NT2/D1 (cell line): ENCODE results near the gene TMEM100.

Experiments
- DNase-seq: peaks from one replicate; pipeline ENCODE4 v3.0.0-alpha.2; 2011; ENCODE audit warnings: low read depth, low spot score
- H3K27me3 ChIP-seq: 2 replicates; pipeline ENCODE4 v1.6.0; 2011; ENCODE audit warnings: mild to moderate bottlenecking; ENCODE audit not compliant: insufficient read length, insufficient read depth
- H3K36me3 ChIP-seq: 2 replicates; pipeline ENCODE4 v1.6.1; 2011; ENCODE audit warnings: mild to moderate bottlenecking, low read length, mixed read lengths; ENCODE audit not compliant: insufficient read depth, insufficient read length
- H3K4me1 ChIP-seq: 2 replicates; pipeline ENCODE4 v1.5.1; 2011; ENCODE audit not compliant: insufficient read depth, insufficient read length
- H3K4me3 ChIP-seq: 2 replicates; pipeline ENCODE4 v1.5.1; 2011; ENCODE audit warnings: low read depth; ENCODE audit not compliant: insufficient read length
- H3K9ac ChIP-seq: 2 replicates; pipeline ENCODE4 v1.6.0; 2011; ENCODE audit warnings: low read depth; ENCODE audit not compliant: insufficient read length
- H3K9me3 ChIP-seq: 2 replicates; pipeline ENCODE4 v1.5.1; 2011; ENCODE audit warnings: mild to moderate bottlenecking, low read length; ENCODE audit not compliant: insufficient read depth
- SUZ12 ChIP-seq: IDR thresholded peaks from 2 replicates; pipeline ENCODE4 v1.6.1; 2011; ENCODE audit not compliant: insufficient read length, insufficient read depth; ENCODE audit errors: extremely low read depth
- YY1 ChIP-seq: IDR thresholded peaks from 2 replicates; pipeline ENCODE4 v1.6.1; 2011; ENCODE audit not compliant: insufficient read length, insufficient read depth
- ZNF274 ChIP-seq: IDR thresholded peaks from 2 replicates; pipeline ENCODE4 v1.6.1; 2011; ENCODE audit warnings: mild to moderate bottlenecking, low read depth, low read length

The TMEM100 gene

GRCh38 chr17:55710410-55710809 lies 12.3 kb downstream of the TMEM100 start:
- H3K36me3 ChIP-seq, result no peaks in the 10 kb centered on the region
- H3K9ac ChIP-seq, result no peak overlapping the region
- no peaks in the 10 kb centered on the region for H3K9me3 ChIP-seq
- H3K4me1 ChIP-seq, result peaks cover 2% of the 10 kb centered on the region
- DNase-seq, result no peak
- TF ChIP-seq YY1, result no peak
- TF ChIP-seq SUZ12, result no peak
- TF ChIP-seq ZNF274, result no peak
- H3K27me3 ChIP-seq, result no peaks in the 10 kb centered on the region
- H3K4me3 ChIP-seq, result no peak overlapping the region

GRCh38 chr17:55709984-55710383 lies 12.7 kb downstream of the TMEM100 start:
- H3K9ac ChIP-seq, result no peak overlapping the region
- H3K4me1 ChIP-seq, result peaks cover 2% of the 10 kb centered on the region
- no peak overlapping the region for H3K4me3 ChIP-seq
- H3K36me3 ChIP-seq, result no peaks in the 10 kb centered on the region
- TF ChIP-seq ZNF274, result no peak
- no peak for TF ChIP-seq YY1
- TF ChIP-seq SUZ12, result no peak
- H3K9me3 ChIP-seq, result no peaks in the 10 kb centered on the region
- H3K27me3 ChIP-seq, result no peaks in the 10 kb centered on the region
- no peak for DNase-seq

GRCh38 chr17:55709440-55709839 lies 13.2 kb downstream of the TMEM100 start:
- no peaks in the 10 kb centered on the region for H3K27me3 ChIP-seq
- no peak overlapping the region for H3K9ac ChIP-seq
- no peak overlapping the region for H3K4me3 ChIP-seq
- no peaks in the 10 kb centered on the region for H3K9me3 ChIP-seq
- H3K4me1 ChIP-seq, result peaks cover 2% of the 10 kb centered on the region
- TF ChIP-seq ZNF274, result no peak
- no peak for TF ChIP-seq YY1
- TF ChIP-seq SUZ12, result no peak
- H3K36me3 ChIP-seq, result no peaks in the 10 kb centered on the region
- no peak for DNase-seq

GRCh38 chr17:55708175-55708974 lies 14.3 kb downstream of the TMEM100 start:
- Histone ChIP-seq H3K27me3 (no peaks in the 10 kb centered on the region), H3K4me3 (no peak overlapping the region), H3K9ac (no peak overlapping the region), H3K36me3 (no peaks in the 10 kb centered on the region), H3K9me3 (no peaks in the 10 kb centered on the region), H3K4me1 (peaks cover 2% of the 10 kb centered on the region)
- TF ChIP-seq SUZ12, result no peak
- TF ChIP-seq YY1, result no peak
- TF ChIP-seq ZNF274, result no peak
- DNase-seq, result no peak

- peak; percentile 20 for DNase-seq
- Histone ChIP-seq H3K9me3 (0 out of 2 replicates have a peak, but pooled peaks cover 8% of the 10 kb centered on the region), H3K36me3 (no peaks in the 10 kb centered on the region), H3K4me1 (no peaks in the 10 kb centered on the region), H3K4me3 (no peak overlapping the region), H3K27me3 (no peaks in the 10 kb centered on the region), H3K9ac (no peak overlapping the region)
- TF ChIP-seq ZNF274 (no peak), SUZ12 (no peak), YY1 (no peak)
These were observed 15.6 kb downstream of the TMEM100 start for GRCh38 chr17:55706808-55707773.

GRCh38 chr17:55705847-55706246 lies 16.8 kb downstream of the TMEM100 start:
- 0 out of 2 replicates have a peak, but pooled peaks cover 11% of the 10 kb centered on the region for H3K9me3 ChIP-seq
- no peaks in the 10 kb centered on the region for H3K36me3 ChIP-seq
- no peak overlapping the region for H3K4me3 ChIP-seq
- DNase-seq, result no peak
- no peak for TF ChIP-seq YY1
- H3K4me1 ChIP-seq, result no peaks in the 10 kb centered on the region
- H3K27me3 ChIP-seq, result no peaks in the 10 kb centered on the region
- H3K9ac ChIP-seq, result no peak overlapping the region

- Histone ChIP-seq H3K4me3 (no peak overlapping the region), H3K27me3 (no peaks in the 10 kb centered on the region), H3K9ac (no peak overlapping the region), H3K9me3 (0 out of 2 replicates have a peak, but pooled peaks cover 11% of the 10 kb centered on the region), H3K36me3 (no peaks in the 10 kb centered on the region), H3K4me1 (no peaks in the 10 kb centered on the region)
- DNase-seq, result no peak
- TF ChIP-seq YY1 (no peak), SUZ12 (no peak), ZNF274 (no peak)
These were observed 18.3 kb downstream of the TMEM100 start for GRCh38 chr17:55704401-55704800.

- DNase-seq, result no peak
These were observed 20.5 kb downstream of the TMEM100 start for GRCh38 chr17:55702150-55702549.

More at GRCh38 chr17:55702150-55702549, 20.5 kb downstream of the TMEM100 start:
- Histone ChIP-seq H3K36me3 (no peaks in the 10 kb centered on the region), H3K9ac (no peak overlapping the region), H3K4me1 (no peaks in the 10 kb centered on the region), H3K9me3 (0 out of 2 replicates have a peak, but pooled peaks cover 11% of the 10 kb centered on the region), H3K27me3 (no peaks in the 10 kb centered on the region), H3K4me3 (no peak overlapping the region)
- TF ChIP-seq SUZ12 (no peak), YY1 (no peak), ZNF274 (no peak)
